Testis (tissue), 2 donors: ENCODE results near the gene TFE3.

Experiments
- POLR2A ChIP-seq: fragments of 450-650 bp; IDR thresholded peaks from one replicate; pipeline ENCODE4 v1.6.1; 2017; ENCODE audit warnings: antibody characterized with exemption, mild to moderate bottlenecking, moderate library complexity
- TF ChIP-seq, protein P1 (sequence below), 3 experiments: fragments of 450-650 bp in 2 of 3; fragments of 200-600 bp in 1 of 3; sonication (generic) in 1 of 3; IDR thresholded peaks; one replicate each; pipeline ENCODE4 v1.5.1; 2016 to 2019; ENCODE audit warnings: antibody characterized with exemption in 3 of 3, mild to moderate bottlenecking in 2 of 3, moderate library complexity in 1 of 3

DNA sequence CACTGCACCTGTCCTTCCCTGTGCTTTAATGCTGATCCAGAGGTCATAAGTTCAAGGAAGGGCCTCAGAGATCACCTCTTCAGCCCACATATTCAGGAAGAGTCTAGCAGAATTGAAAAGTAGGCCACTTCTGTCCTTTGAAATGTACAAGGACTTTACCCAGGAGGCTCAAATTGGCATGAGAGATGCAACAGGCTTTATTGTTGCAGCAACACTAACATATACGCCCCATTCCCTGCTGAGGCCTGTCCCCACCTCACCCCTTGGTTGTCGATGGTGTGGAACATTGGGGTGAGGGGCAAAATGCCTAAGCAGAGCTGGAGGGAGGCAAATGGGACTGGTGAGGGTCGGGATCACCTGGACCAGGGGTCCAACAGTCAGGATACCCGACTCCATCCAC is 27.8 kb upstream of the TFE3 start:
- TF ChIP-seq, protein P1, sequence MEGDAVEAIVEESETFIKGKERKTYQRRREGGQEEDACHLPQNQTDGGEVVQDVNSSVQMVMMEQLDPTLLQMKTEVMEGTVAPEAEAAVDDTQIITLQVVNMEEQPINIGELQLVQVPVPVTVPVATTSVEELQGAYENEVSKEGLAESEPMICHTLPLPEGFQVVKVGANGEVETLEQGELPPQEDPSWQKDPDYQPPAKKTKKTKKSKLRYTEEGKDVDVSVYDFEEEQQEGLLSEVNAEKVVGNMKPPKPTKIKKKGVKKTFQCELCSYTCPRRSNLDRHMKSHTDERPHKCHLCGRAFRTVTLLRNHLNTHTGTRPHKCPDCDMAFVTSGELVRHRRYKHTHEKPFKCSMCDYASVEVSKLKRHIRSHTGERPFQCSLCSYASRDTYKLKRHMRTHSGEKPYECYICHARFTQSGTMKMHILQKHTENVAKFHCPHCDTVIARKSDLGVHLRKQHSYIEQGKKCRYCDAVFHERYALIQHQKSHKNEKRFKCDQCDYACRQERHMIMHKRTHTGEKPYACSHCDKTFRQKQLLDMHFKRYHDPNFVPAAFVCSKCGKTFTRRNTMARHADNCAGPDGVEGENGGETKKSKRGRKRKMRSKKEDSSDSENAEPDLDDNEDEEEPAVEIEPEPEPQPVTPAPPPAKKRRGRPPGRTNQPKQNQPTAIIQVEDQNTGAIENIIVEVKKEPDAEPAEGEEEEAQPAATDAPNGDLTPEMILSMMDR (IDR thresholded peaks at IDR 0.05): no peak
- no peak for TF ChIP-seq POLR2A
